GM12878 (cell line): Measurements from ENCODE around the gene MAN2A2. TPM values are rescaled to one million over a fixed set of nuclear protein-coding genes. Genes with fewer than 3 reads are reported as not detected.

Experiments used
- ATAC-seq: fragments of 200-7000 bp; cut with Tn5 transposase; 3 replicates; pipeline ENCODE4 v1.9.1; 2020; ENCODE audit warnings: mild to moderate bottlenecking, moderate library complexity
- BruUV-seq: library from RNA; stranded (reverse); fragments of 400-500 nt; replicated peaks from 2 replicates; lab custom pipeline; 2021; lab: Mats Ljungman, UMichigan
- CTCF ChIA-PET: fragments of 300-600 bp; sonication (Branson Sonifier 250); formaldehyde crosslinking; extraction: SDS; loops from one replicate; lab custom pipeline; 2021; ENCODE audit warnings: inconsistent platforms; lab: Yijun Ruan, JAX
- POLR2A ChIA-PET: fragments of 350-600 bp; formaldehyde crosslinking; extraction: SDS; loops from one replicate; lab custom pipeline; 2021; ENCODE audit warnings: inconsistent platforms; lab: Charles Lee
- RAD21 ChIA-PET: fragments of 300-600 bp; sonication (Branson Sonifier 250); formaldehyde crosslinking; loops from one replicate; lab custom pipeline; 2023; ENCODE audit warnings: antibody characterized with exemption; ENCODE audit not compliant: unreplicated experiment; lab: Charles Lee
- SMC1A ChIA-PET: fragments of 300-600 bp; sonication (Branson Sonifier 250); formaldehyde crosslinking; loops from one replicate; lab custom pipeline; 2023; ENCODE audit not compliant: unreplicated experiment, uncharacterized antibody; lab: Charles Lee
- DNase-seq: peaks from one replicate; pipeline ENCODE4 v3.0.0-alpha.2; 2011; ENCODE audit warnings: low read depth, low spot score
- FAIRE-seq: peaks from 3 replicates; lab custom pipeline; 2011; peaks lifted over from hg19 to GRCh38; lab: Jason Lieb, UNC
- H2AFZ ChIP-seq: 2 replicates; pipeline ENCODE4 v1.6.0; 2011; ENCODE audit warnings: low read depth, low read length, control low read depth; ENCODE audit not compliant: control insufficient read depth
- H3K27ac ChIP-seq: 2 replicates; pipeline ENCODE4 v1.5.1; 2011; ENCODE audit warnings: control low read depth; ENCODE audit not compliant: control insufficient read depth, insufficient read depth
- H3K27me3 ChIP-seq, 2 experiments: replicated peaks in 1 of 2; 2 replicates each; pipeline versions ENCODE4 v1.6.0 to v1.6.1; 2011; ENCODE audit warnings: low read length in 1 of 2; ENCODE audit not compliant: control insufficient read depth in 2 of 2, insufficient read depth in 2 of 2
- H3K36me3 ChIP-seq, 2 experiments: 2 replicates each; pipeline ENCODE4 v1.5.1; 2011; ENCODE audit warnings: low read length in 1 of 2; ENCODE audit not compliant: control insufficient read depth in 2 of 2, insufficient read depth in 2 of 2
- H3K4me1 ChIP-seq: 2 replicates; pipeline ENCODE4 v1.6.1; 2011; ENCODE audit warnings: mild to moderate bottlenecking, low read length, moderate library complexity, mixed read lengths; ENCODE audit not compliant: control insufficient read depth, insufficient read depth
- H3K4me2 ChIP-seq: 2 replicates; pipeline ENCODE4 v1.6.0; 2011; ENCODE audit warnings: control low read depth; ENCODE audit not compliant: control insufficient read depth, insufficient read depth
- H3K4me3 ChIP-seq: fragments of 200-600 bp; sonication (generic); 2 replicates; pipeline ENCODE4 v1.5.1; 2016
- H3K79me2 ChIP-seq: 2 replicates; pipeline ENCODE4 v1.6.0; 2011; ENCODE audit warnings: low read length; ENCODE audit not compliant: control insufficient read depth, insufficient read depth
- H3K9ac ChIP-seq: 2 replicates; pipeline ENCODE4 v1.8.0; 2011; ENCODE audit warnings: low read length, control low read depth, mixed read lengths; ENCODE audit not compliant: control insufficient read depth, insufficient read depth
- H3K9me3 ChIP-seq: replicated peaks from 3 replicates; pipeline ENCODE4 v1.5.1; 2011; ENCODE audit warnings: mild to moderate bottlenecking, low read length; ENCODE audit not compliant: control insufficient read depth, insufficient read depth
- H4K20me1 ChIP-seq: 2 replicates; pipeline ENCODE4 v1.6.0; 2011; ENCODE audit not compliant: control insufficient read depth, insufficient read depth
- ASH2L ChIP-seq: fragments of 300-600, 200-600 bp; sonication (generic); IDR thresholded peaks from 2 replicates; pipeline ENCODE4 v1.6.1; 2017; ENCODE audit warnings: low read depth, mild to moderate bottlenecking, borderline replicate concordance
- BCL11A ChIP-seq: IDR thresholded peaks from 2 replicates; pipeline ENCODE4 v1.6.1; 2011; ENCODE audit warnings: low read depth, low read length
- CBFB ChIP-seq: IDR thresholded peaks from 2 replicates; pipeline ENCODE4 v1.6.1; 2016; ENCODE audit warnings: antibody characterized with exemption, low read depth
- CBX3 ChIP-seq: fragments of 200-600 bp; sonication (generic); IDR thresholded peaks from 2 replicates; pipeline ENCODE4 v1.6.1; 2016; ENCODE audit warnings: low read depth, borderline replicate concordance
- EZH2 ChIP-seq: IDR thresholded peaks from 2 replicates; pipeline ENCODE4 v1.6.1; 2012; ENCODE audit warnings: low read depth, mild to moderate bottlenecking, control low read depth, inconsistent platforms, low read length, borderline replicate concordance; ENCODE audit not compliant: control insufficient read depth
- IKZF1 ChIP-seq: fragments of 450-650 bp; conservative IDR thresholded peaks from 2 replicates; pipeline ENCODE4 v1.6.1; 2017; ENCODE audit warnings: antibody characterized with exemption, mild to moderate bottlenecking
- IKZF2 ChIP-seq, 2 experiments: fragments of 450-650 bp; IDR thresholded peaks; 2 replicates each; pipeline ENCODE4 v1.6.1; 2017; ENCODE audit warnings: mild to moderate bottlenecking in 2 of 2, moderate library complexity in 2 of 2
- MTA2 ChIP-seq: fragments of 450-650 bp; IDR thresholded peaks from 2 replicates; pipeline ENCODE4 v1.6.1; 2016; ENCODE audit warnings: low read depth, mild to moderate bottlenecking, moderate library complexity
- NR2C2 ChIP-seq: IDR thresholded peaks from 2 replicates; pipeline ENCODE4 v1.6.1; 2011; ENCODE audit warnings: borderline replicate concordance, low read depth; ENCODE audit not compliant: control insufficient read depth, insufficient read length
- NR2F1 ChIP-seq: fragments of 450-650 bp; conservative IDR thresholded peaks from 2 replicates; pipeline ENCODE4 v1.6.1; 2017; ENCODE audit warnings: mild to moderate bottlenecking
- PAX8 ChIP-seq: fragments of 450-650 bp; IDR thresholded peaks from 2 replicates; pipeline ENCODE4 v1.6.1; 2017; ENCODE audit warnings: mild to moderate bottlenecking, moderate library complexity
- STAT1 ChIP-seq: fragments of 450-650 bp; conservative IDR thresholded peaks from 2 replicates; pipeline ENCODE4 v1.6.1; 2014; ENCODE audit warnings: antibody characterized with exemption, mild to moderate bottlenecking
- SUPT20H ChIP-seq: IDR thresholded peaks from 2 replicates; pipeline ENCODE4 v1.6.1; 2011; ENCODE audit warnings: low read depth, mild to moderate bottlenecking, low read length, moderate library complexity, borderline replicate concordance; ENCODE audit not compliant: control insufficient read depth
- TARDBP ChIP-seq: IDR thresholded peaks from 2 replicates; pipeline ENCODE4 v1.6.1; 2016; ENCODE audit warnings: borderline replicate concordance
- WGBS: methylation state at CpG from one replicate; pipeline ENCODE4 v1.1.6; 2016; ENCODE audit warnings: low lambda C conversion rate; ENCODE audit not compliant: insufficient replicate concordance, insufficient coverage; ENCODE audit errors: missing lambda C conversion rate; 5-methylcytosine and 5-hydroxymethylcytosine counted together
- in situ Hi-C: fragments of 300-500 bp; cut with MboI; formaldehyde crosslinking; loops from 9 replicates; pipeline ENCODE4 v1.14.3; 2018; ENCODE audit warnings: mixed read lengths
- intact Hi-C: fragments of 100-400 bp; cut with micrococcal nuclease; formaldehyde crosslinking; loops from one replicate; pipeline ENCODE4 v1.14.2; 2022; ENCODE audit not compliant: unreplicated experiment
- polyA plus RNA-seq, 11 experiments: library from polyadenylated mRNA; depleted of rRNA in 4 of 11; unstranded in 6 of 11; stranded (reverse) in 5 of 11; fragments of >200 nt; fragmentation: Nextera tagmentation in 4 of 11; fragmentation: Illumina TruSeq in 1 of 11; extraction: Ambion mirVana in 4 of 11; extraction: Trizol in 1 of 11; gene quantifications; 1 replicate in 1 of 11; 2 replicates in 10 of 11; pipeline versions ENCODE4 v1.2.1 to v1.2.3, GENCODE V29; 2011 to 2016; ENCODE audit warnings: inconsistent platforms in 2 of 11, missing spikeins in 2 of 11, low read depth in 1 of 11
- total RNA-seq, 4 experiments: library from RNA; depleted of rRNA in 3 of 4; stranded (reverse); fragments of >200 nt in 3 of 4; fragmentation: Illumina TruSeq in 1 of 4; extraction: Trizol in 1 of 4; gene quantifications; 2 replicates each; pipeline versions ENCODE4 v1.2.1 to v1.2.3, GENCODE V29; 2013 to 2021
- TF ChIP-seq, protein P1 (sequence below): fragments of 150-350 bp; IDR thresholded peaks from 2 replicates; pipeline ENCODE4 v1.6.1; 2014; ENCODE audit warnings: mild to moderate bottlenecking, low read depth, low read length
- TF ChIP-seq, protein P2 (sequence below): IDR thresholded peaks from 2 replicates; pipeline ENCODE4 v1.6.1; 2012; ENCODE audit warnings: low read depth, low read length, improper control_type of control experiment
- TF ChIP-seq, protein P3 (sequence below): IDR thresholded peaks from 2 replicates; pipeline ENCODE4 v1.6.1; 2011; ENCODE audit warnings: low read depth, mild to moderate bottlenecking, low read length, moderate library complexity, borderline replicate concordance; ENCODE audit errors: extremely low read depth
- TF ChIP-seq, protein P4 (sequence below): fragments of 450-650 bp; conservative IDR thresholded peaks from 2 replicates; pipeline ENCODE4 v1.6.1; 2017; ENCODE audit warnings: mild to moderate bottlenecking, moderate library complexity

MAN2A2 gene
- total and polyA plus RNA-seq, 10 of the 15 experiments (the other 5 are each of a cell fraction or from before 2014, with no cell fraction given): 4.2 to 79.4 (median 23.2) TPM

DNA sequence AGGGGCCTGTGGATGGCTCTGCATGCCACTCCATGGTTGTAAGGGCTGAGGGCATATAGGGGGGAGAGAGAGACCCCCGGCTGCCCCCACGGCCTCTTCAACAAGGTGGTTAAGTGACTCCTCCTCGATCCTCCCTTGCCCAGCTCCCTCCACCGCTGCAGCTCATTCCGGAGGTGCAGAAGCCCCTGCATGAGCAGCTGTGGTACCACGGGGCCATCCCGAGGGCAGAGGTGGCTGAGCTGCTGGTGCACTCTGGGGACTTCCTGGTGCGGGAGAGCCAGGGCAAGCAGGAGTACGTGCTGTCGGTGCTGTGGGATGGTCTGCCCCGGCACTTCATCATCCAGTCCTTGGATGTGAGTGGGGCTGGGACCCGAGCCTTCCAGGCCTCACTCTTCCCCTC is 12.3 kb upstream of the MAN2A2 start:
- Histone ChIP-seq H3K9ac (no peak overlapping the region), H2AFZ (no peak overlapping the region), H3K79me2 (no peaks in the 10 kb centered on the region), H3K4me1 (peaks cover 6% of the 10 kb centered on the region), H3K9me3 (no peaks in the 10 kb centered on the region), H4K20me1 (no peaks in the 10 kb centered on the region), H3K4me2 (no peak overlapping the region), H3K4me3 (no peak overlapping the region), H3K27ac (no peak overlapping the region), H3K36me3 (no peaks in the 10 kb centered on the region; a peak in 2 of 4 replicates), H3K27me3 (no peaks in the 10 kb centered on the region)
- FAIRE-seq (no peak), ATAC-seq (no peak), DNase-seq (no peak)
- no peak for TF ChIP-seq NR2F1
- no peak for TF ChIP-seq EZH2
- TF ChIP-seq, protein P1, sequence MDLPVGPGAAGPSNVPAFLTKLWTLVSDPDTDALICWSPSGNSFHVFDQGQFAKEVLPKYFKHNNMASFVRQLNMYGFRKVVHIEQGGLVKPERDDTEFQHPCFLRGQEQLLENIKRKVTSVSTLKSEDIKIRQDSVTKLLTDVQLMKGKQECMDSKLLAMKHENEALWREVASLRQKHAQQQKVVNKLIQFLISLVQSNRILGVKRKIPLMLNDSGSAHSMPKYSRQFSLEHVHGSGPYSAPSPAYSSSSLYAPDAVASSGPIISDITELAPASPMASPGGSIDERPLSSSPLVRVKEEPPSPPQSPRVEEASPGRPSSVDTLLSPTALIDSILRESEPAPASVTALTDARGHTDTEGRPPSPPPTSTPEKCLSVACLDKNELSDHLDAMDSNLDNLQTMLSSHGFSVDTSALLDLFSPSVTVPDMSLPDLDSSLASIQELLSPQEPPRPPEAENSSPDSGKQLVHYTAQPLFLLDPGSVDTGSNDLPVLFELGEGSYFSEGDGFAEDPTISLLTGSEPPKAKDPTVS: no peak
- no peak for TF ChIP-seq CBFB
- TF ChIP-seq SUPT20H: no peak
- no peak for TF ChIP-seq CBX3
- TF ChIP-seq MTA2: no peak
- TF ChIP-seq, protein P2, sequence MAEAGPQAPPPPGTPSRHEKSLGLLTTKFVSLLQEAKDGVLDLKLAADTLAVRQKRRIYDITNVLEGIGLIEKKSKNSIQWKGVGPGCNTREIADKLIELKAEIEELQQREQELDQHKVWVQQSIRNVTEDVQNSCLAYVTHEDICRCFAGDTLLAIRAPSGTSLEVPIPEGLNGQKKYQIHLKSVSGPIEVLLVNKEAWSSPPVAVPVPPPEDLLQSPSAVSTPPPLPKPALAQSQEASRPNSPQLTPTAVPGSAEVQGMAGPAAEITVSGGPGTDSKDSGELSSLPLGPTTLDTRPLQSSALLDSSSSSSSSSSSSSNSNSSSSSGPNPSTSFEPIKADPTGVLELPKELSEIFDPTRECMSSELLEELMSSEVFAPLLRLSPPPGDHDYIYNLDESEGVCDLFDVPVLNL: no peak
- no peak for TF ChIP-seq STAT1
- no peak for TF ChIP-seq PAX8
- TF ChIP-seq, protein P3, sequence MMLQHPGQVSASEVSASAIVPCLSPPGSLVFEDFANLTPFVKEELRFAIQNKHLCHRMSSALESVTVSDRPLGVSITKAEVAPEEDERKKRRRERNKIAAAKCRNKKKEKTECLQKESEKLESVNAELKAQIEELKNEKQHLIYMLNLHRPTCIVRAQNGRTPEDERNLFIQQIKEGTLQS: no peak
- no peak for TF ChIP-seq BCL11A
- TF ChIP-seq NR2C2: no peak
- TF ChIP-seq, protein P4, sequence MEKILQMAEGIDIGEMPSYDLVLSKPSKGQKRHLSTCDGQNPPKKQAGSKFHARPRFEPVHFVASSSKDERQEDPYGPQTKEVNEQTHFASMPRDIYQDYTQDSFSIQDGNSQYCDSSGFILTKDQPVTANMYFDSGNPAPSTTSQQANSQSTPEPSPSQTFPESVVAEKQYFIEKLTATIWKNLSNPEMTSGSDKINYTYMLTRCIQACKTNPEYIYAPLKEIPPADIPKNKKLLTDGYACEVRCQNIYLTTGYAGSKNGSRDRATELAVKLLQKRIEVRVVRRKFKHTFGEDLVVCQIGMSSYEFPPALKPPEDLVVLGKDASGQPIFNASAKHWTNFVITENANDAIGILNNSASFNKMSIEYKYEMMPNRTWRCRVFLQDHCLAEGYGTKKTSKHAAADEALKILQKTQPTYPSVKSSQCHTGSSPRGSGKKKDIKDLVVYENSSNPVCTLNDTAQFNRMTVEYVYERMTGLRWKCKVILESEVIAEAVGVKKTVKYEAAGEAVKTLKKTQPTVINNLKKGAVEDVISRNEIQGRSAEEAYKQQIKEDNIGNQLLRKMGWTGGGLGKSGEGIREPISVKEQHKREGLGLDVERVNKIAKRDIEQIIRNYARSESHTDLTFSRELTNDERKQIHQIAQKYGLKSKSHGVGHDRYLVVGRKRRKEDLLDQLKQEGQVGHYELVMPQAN: no peak
- no peak for TF ChIP-seq ASH2L
- no peak for TF ChIP-seq IKZF1
- no peak for TF ChIP-seq IKZF2 (IDR thresholded peaks at IDR 0.05)
- TF ChIP-seq TARDBP: no peak
- WGBS: 67% methylated on average over 12 of the region's 12 CpGs
- RAD21 ChIA-PET: interaction anchor here (1.7 kb wide), 1 partner anchor 570 kb away, joined by 4 read pairs; no protein-coding TSS in a partner anchor
- BruUV-seq: no TSS peak
- SMC1A ChIA-PET: no interaction called here
- in situ Hi-C loops: no loop called here
- CTCF ChIA-PET: no interaction called here
- POLR2A ChIA-PET: no interaction called here
- intact Hi-C loops: no loop called here
